Retinal pigment epithelial cell (primary cell): ENCODE measurements around the gene GNAI3.

Source experiments
- DNase-seq: peaks from one replicate; pipeline ENCODE4 v3.0.0-alpha.2; 2010; ENCODE audit warnings: low read depth
- H3K4me3 ChIP-seq: 2 replicates; pipeline ENCODE4 v1.5.1; 2011; ENCODE audit warnings: mild to moderate bottlenecking, low read length, control low read depth, moderate library complexity
- CTCF ChIP-seq: conservative IDR thresholded peaks from 2 replicates; pipeline ENCODE4 v1.5.1; 2011; ENCODE audit warnings: low read depth, low read length, control low read depth, inconsistent platforms

GNAI3 gene

GRCh38 chr1:109619576-109620400 is 71.4 kb downstream of the GNAI3 start, which contains the start of the genes AMPD2 and GNAT2:
Gene AMPD2 (plus strand): TSS chr1:109619837. CDS start chr1:109621176, 1,339 bp downstream.
Gene GNAT2 (minus strand): TSS chr1:109619616. CDS start chr1:109612870, 6,746 bp downstream.
- peak within 1 kb of the TSS; percentile 95 for H3K4me3 ChIP-seq
- peak; percentile 54 for DNase-seq
- TF ChIP-seq CTCF, result no peak

GRCh38 chr1:109620401-109620791 is 72.0 kb downstream of the GNAI3 start:
- peak overlapping the region; percentile 95 for H3K4me3 ChIP-seq
- no peak for TF ChIP-seq CTCF
- no peak for DNase-seq

- DNase-seq, result peak; percentile 80
- TF ChIP-seq CTCF, result no peak
- H3K4me3 ChIP-seq, result peak overlapping the region; percentile 95
Observed at GRCh38 chr1:109620841-109621286, 72.4 kb downstream of the GNAI3 start.

- no peak for DNase-seq
- no peak for TF ChIP-seq CTCF
- peak overlapping the region; percentile 95 for H3K4me3 ChIP-seq
Observed at GRCh38 chr1:109621379-109622136, 73.1 kb downstream of the GNAI3 start.

- no peak for TF ChIP-seq CTCF
- no peak for DNase-seq
- H3K4me3 ChIP-seq, result no peak overlapping the region
Observed at GRCh38 chr1:109622137-109622892, 73.9 kb downstream of the GNAI3 start.

GRCh38 chr1:109622895-109623294 is 74.5 kb downstream of the GNAI3 start:
- no peak overlapping the region for H3K4me3 ChIP-seq
- TF ChIP-seq CTCF, result no peak
- DNase-seq, result no peak
